GM12872 (cell line): Measurements from ENCODE around the gene HECTD2.

Experiments
- CTCF ChIP-seq: IDR thresholded peaks from 3 replicates; pipeline ENCODE4 v1.5.1; 2011; ENCODE audit warnings: low read depth, mild to moderate bottlenecking, low read length, moderate library complexity; ENCODE audit not compliant: insufficient read depth

Gene HECTD2

GRCh38 chr10:91536111-91536510 is 126.0 kb downstream of the HECTD2 start:
- no peak for TF ChIP-seq CTCF

- TF ChIP-seq CTCF: no peak
Measured at GRCh38 chr10:91536733-91537132, 126.6 kb downstream of the HECTD2 start.

GRCh38 chr10:91537614-91538383 is 127.7 kb downstream of the HECTD2 start:
- no peak for TF ChIP-seq CTCF

GRCh38 chr10:91539930-91540329 is 129.8 kb downstream of the HECTD2 start:
- no peak for TF ChIP-seq CTCF

GRCh38 chr10:91540733-91541132 is 130.6 kb downstream of the HECTD2 start:
- TF ChIP-seq CTCF: no peak

- TF ChIP-seq CTCF: no peak
Measured at GRCh38 chr10:91541481-91541880, 131.3 kb downstream of the HECTD2 start.

GRCh38 chr10:91545384-91545783 is 135.2 kb downstream of the HECTD2 start:
- TF ChIP-seq CTCF: no peak

- no peak for TF ChIP-seq CTCF
Measured at GRCh38 chr10:91545838-91546237, 135.7 kb downstream of the HECTD2 start.
